Adipose tissue (tissue), 3 donors: ENCODE results near the gene SSX4B. TPM values are rescaled to one million over a fixed set of nuclear protein-coding genes. Genes with fewer than 3 reads are reported as not detected.
"Not testable (repeated sequence)": the region's sequence is repeated elsewhere in the genome, so short reads cannot be mapped to it uniquely, and the experiment has no call there.

ENCODE experiments used
- H3K27ac ChIP-seq: one replicate; pipeline ENCODE4 v1.5.1; 2013; ENCODE audit warnings: low read depth, low read length
- WGBS, 3 donors: extraction: QIAGEN DNeasy Blood & Tissue Kit; methylation state at CpG; one replicate each; pipeline ENCODE4 v1.1.7; 2013; 5-methylcytosine and 5-hydroxymethylcytosine counted together
- polyA plus RNA-seq, 3 donors: library from polyadenylated mRNA; stranded (reverse); fragments of 200-250 nt; gene quantifications; one replicate each; pipeline ENCODE4 v1.2.3, GENCODE V29; 2013
- donor health status: healthy with polysubstance abuse.
- donor health status: Bipolar disorder and iron deficiency.
- donor health status: healthy.

Gene SSX4B
- polyA plus RNA-seq, 3 donors = not detected

DNA sequence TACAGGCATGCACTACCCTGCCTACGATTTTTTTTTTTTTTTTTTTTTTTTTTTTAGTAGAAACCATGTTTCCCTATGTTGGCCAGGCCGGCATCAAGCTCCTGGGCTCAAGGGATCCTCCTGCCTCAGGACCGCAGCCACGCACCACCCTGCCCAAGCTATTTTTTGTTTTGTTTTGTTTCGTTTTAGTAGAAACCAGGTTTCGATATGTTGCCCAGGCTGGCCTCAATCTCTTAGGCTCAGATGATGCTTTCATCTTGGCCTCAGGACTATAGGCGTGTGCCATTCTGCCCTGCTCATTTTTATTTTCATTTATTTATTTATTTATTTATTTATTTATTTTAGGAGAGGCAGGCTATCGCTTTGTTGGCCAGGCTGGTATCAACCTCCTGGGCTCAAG lies 54.1 kb downstream of the SSX4B start:
- WGBS, 3 donors = 92 to 98% (median 93%) methylated on average over 8 of the region's 8 CpGs

DNA sequence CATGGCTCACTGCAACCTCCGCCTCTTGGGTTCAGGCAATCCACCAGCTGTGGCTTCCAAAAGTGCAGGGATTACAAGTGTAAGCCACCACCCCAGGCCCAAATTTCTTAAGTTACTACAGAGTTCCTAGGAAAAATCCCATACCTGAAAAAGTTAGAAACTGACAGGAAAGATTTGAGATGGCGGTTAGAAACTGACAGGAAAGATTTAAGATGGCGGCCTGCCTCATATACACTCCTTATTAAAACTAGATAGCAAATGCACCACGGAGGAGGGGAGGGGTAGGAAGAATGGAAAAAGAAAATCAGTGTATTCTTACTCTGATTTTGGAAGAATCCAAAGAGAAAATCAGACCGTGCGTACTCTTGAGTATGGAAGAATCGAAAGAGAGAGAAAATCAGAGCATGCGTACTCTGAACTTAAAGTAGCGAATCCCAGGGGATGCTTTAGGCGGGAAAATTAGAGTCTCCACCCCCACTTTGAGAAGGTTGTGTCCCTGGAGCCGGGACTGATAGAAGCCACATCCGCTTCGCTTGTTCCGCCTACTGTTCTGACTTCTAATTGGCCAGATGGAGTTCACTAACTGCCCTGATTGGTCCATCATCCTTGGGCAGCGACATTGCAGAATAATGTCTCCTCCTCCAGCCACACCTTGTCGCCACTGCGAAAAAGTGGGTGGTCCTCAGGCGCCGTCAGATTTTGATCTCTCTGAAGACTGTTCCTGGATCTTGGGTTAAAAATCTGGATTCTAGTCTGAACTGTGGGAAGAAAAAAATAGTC lies 55.3 kb downstream of the SSX4B start, which contains the start of gene SSX3:
SSX3 (minus strand) TSS at position 389 of the 780 bp plus-strand sequence. CDS start 1,454 bp downstream, outside the sequence.
- H3K27ac ChIP-seq = not testable (repeated sequence)
- WGBS, 3 donors = 89 to 94% (median 93%) methylated on average over 14 to 19 of the region's 19 CpGs

More for the DNA sequence above, 54.1 kb downstream of the SSX4B start:
- no peak overlapping the region for H3K27ac ChIP-seq

Other genes starting within 250 kb of the SSX4B start
- gene SSX5, start 215.2 kb downstream of the SSX4B start, polyA plus RNA-seq = not detected
- gene SSX1, start 156.6 kb downstream of the SSX4B start, polyA plus RNA-seq = not detected
- not detected for gene SSX3, start 55.3 kb downstream of the SSX4B start, polyA plus RNA-seq
- not detected for gene SSX4, start 28.4 kb downstream of the SSX4B start, polyA plus RNA-seq
- gene SLC38A5, start 58.3 kb upstream of the SSX4B start, polyA plus RNA-seq = 100 to 1,000 TPM in 1 of 3 donors, 1 to 10 TPM in 2; 4.3 to 222 (median 6.5) TPM
- 10 to 100 TPM; 22.3 to 43.7 (median 30.7) TPM for gene FTSJ1, start 64.2 kb upstream of the SSX4B start, polyA plus RNA-seq
- gene PORCN, start 97.0 kb upstream of the SSX4B start, polyA plus RNA-seq = 1 to 10 TPM; 4.8 to 9.2 (median 5.6) TPM
- gene EBP, start 109.8 kb upstream of the SSX4B start, polyA plus RNA-seq = 10 to 100 TPM; 35.9 to 47.2 (median 38.4) TPM
- 10 to 100 TPM in 1 of 3 donors, 1 to 10 TPM in 2; 5.5 to 11.7 (median 7.6) TPM for gene TBC1D25, start 127.8 kb upstream of the SSX4B start, polyA plus RNA-seq
- 100 to 1,000 TPM; 121 to 291 (median 164) TPM for gene RBM3, start 162.5 kb upstream of the SSX4B start, polyA plus RNA-seq
- gene WDR13, start 185.5 kb upstream of the SSX4B start, polyA plus RNA-seq = 100 to 1,000 TPM; 143 to 172 (median 170) TPM